Measurements from ENCODE around the gene SIX3.

GRCh38 chr2:44944952-44945612, 3.6 kb downstream of the SIX3 start:
- TF ChIP-seq CTCF (IDR thresholded peaks at IDR 0.05) (no peak), EP300 (IDR thresholded peaks at IDR 0.05) (no peak)
